GM18867 (cell line): ENCODE measurements around the gene MROH2B.
"Not testable (repeated sequence)": the region's sequence is repeated elsewhere in the genome, so short reads cannot be mapped to it uniquely, and the experiment has no call there.

Experiments
- ATAC-seq: cut with Tn5 transposase; IDR thresholded peaks from one replicate; pipeline ENCODE4 v1.9.1; 2021; ENCODE audit warnings: mild to moderate bottlenecking, moderate library complexity; ENCODE audit not compliant: unreplicated experiment

MROH2B gene

GRCh38 chr5:41032973-41033372 is 38.2 kb downstream of the MROH2B start:
- ATAC-seq = no peak

GRCh38 chr5:41022600-41022999 is 48.5 kb downstream of the MROH2B start:
- ATAC-seq = not testable (repeated sequence)

- ATAC-seq = no peak
Measured at GRCh38 chr5:41012318-41012717, 58.8 kb downstream of the MROH2B start.

- ATAC-seq = no peak
Measured at GRCh38 chr5:41010572-41010971, 60.6 kb downstream of the MROH2B start.

GRCh38 chr5:41009232-41009631 is 61.9 kb downstream of the MROH2B start:
- ATAC-seq = no peak

- no peak for ATAC-seq
Measured at GRCh38 chr5:41004931-41005330, 66.2 kb downstream of the MROH2B start.

- ATAC-seq = no peak
Measured at GRCh38 chr5:41003670-41004376, 67.3 kb downstream of the MROH2B start.

- no peak for ATAC-seq
Measured at GRCh38 chr5:40999966-41000365, 71.2 kb downstream of the MROH2B start.

- ATAC-seq = no peak
Measured at GRCh38 chr5:40999142-40999541, 72.0 kb downstream of the MROH2B start.

- ATAC-seq = no peak
Measured at GRCh38 chr5:40995801-40996586, 75.1 kb downstream of the MROH2B start.

- no peak for ATAC-seq
Measured at GRCh38 chr5:40991981-40992559, 79.1 kb downstream of the MROH2B start.

GRCh38 chr5:40991168-40991980 is 79.8 kb downstream of the MROH2B start:
- ATAC-seq = no peak

GRCh38 chr5:40988746-40989510 is 82.2 kb downstream of the MROH2B start:
- no peak for ATAC-seq

- no peak for ATAC-seq
Measured at GRCh38 chr5:40987349-40987748, 83.8 kb downstream of the MROH2B start.

GRCh38 chr5:40986666-40987065 is 84.5 kb downstream of the MROH2B start:
- no peak for ATAC-seq

- ATAC-seq = no peak
Measured at GRCh38 chr5:40985501-40985900, 85.6 kb downstream of the MROH2B start.

- no peak for ATAC-seq
Measured at GRCh38 chr5:40984884-40985283, 86.3 kb downstream of the MROH2B start.

GRCh38 chr5:40983781-40984180 is 87.4 kb downstream of the MROH2B start:
- no peak for ATAC-seq

GRCh38 chr5:40981420-40981819 is 89.7 kb downstream of the MROH2B start:
- ATAC-seq = no peak

- ATAC-seq = no peak
Measured at GRCh38 chr5:40976836-40977235, 94.3 kb downstream of the MROH2B start.
